Ovary (tissue), 9 donors: ENCODE measurements around the gene KLHL8. TPM values are rescaled to one million over a fixed set of nuclear protein-coding genes. Genes with fewer than 3 reads are reported as not detected.

Source experiments
- DNase-seq, 5 donors: peaks; one replicate each; pipeline ENCODE4 v3.0.0-alpha.2; 2019 to 2020
- H3K27ac ChIP-seq, 2 donors: fragments of 200-600 bp; one replicate each; pipeline versions ENCODE4 v1.5.1 to v1.8.0; 2019 to 2022
- H3K27me3 ChIP-seq: fragments of 200-600 bp; one replicate; pipeline ENCODE4 v1.8.0; 2022
- H3K36me3 ChIP-seq: fragments of 200-600 bp; sonication (generic); one replicate; pipeline ENCODE4 v1.5.1; 2019
- H3K4me1 ChIP-seq: one replicate; pipeline ENCODE4 v1.8.1; 2013; ENCODE audit warnings: mild to moderate bottlenecking, moderate library complexity; ENCODE audit not compliant: insufficient read depth
- H3K4me3 ChIP-seq: fragments of 200-600 bp; sonication (generic); one replicate; pipeline ENCODE4 v1.5.1; 2017
- H3K9me3 ChIP-seq, 2 donors: fragments of 200-600 bp in 1 of 2; sonication (generic) in 1 of 2; one replicate each; pipeline versions ENCODE4 v1.5.1 to v1.8.1; 2013 to 2019; ENCODE audit warnings: mild to moderate bottlenecking in 1 of 2, moderate library complexity in 1 of 2
- CTCF ChIP-seq, 3 donors: fragments of 450-650 bp in 2 of 3; fragments of 200-600 bp in 1 of 3; IDR thresholded peaks; one replicate each; pipeline versions ENCODE4 v1.5.1 to v1.8.0; 2016 to 2022; ENCODE audit warnings: antibody characterized with exemption in 3 of 3, mild to moderate bottlenecking in 1 of 3
- EP300 ChIP-seq: sonication (generic); formaldehyde crosslinking; IDR thresholded peaks from one replicate; pipeline ENCODE4 v1.6.1; 2017; ENCODE audit warnings: antibody characterized with exemption
- POLR2A ChIP-seq: fragments of 450-650 bp; IDR thresholded peaks from one replicate; pipeline ENCODE4 v1.6.1; 2017; ENCODE audit warnings: antibody characterized with exemption, mild to moderate bottlenecking, moderate library complexity
- WGBS, 3 donors: extraction: QIAGEN DNeasy Blood & Tissue Kit in 1 of 3; methylation state at CpG; one replicate each; pipeline versions ENCODE4 v1.1.5 to v1.1.7; 2013 to 2017; 5-methylcytosine and 5-hydroxymethylcytosine counted together
- intact Hi-C, 4 donors: fragments of 100-400 bp; cut with DNase I; formaldehyde crosslinking; loops; one replicate each; pipeline versions ENCODE4 v1.11.0 to v1.15.1; 2022 to 2023
- polyA plus RNA-seq, 2 donors: library from polyadenylated mRNA; stranded (reverse); fragments of 200-250 nt in 1 of 2; fragments of 350-450 nt in 1 of 2; fragmentation: Illumina TruSeq in 1 of 2; extraction: RNeasy Lipid Tissue Mini Kit (QIAGEN cat#74804) in 1 of 2; gene quantifications; one replicate each; pipeline ENCODE4 v1.2.3, GENCODE V29; 2013 to 2014
- total RNA-seq, 7 donors: library from RNA; depleted of rRNA in 2 of 7; stranded (reverse); fragments of >200 nt in 2 of 7; fragmentation: NEBNext Ultra II Directional in 3 of 7; extraction: Animal tissue kit (Norgen Biotek cat#: 25700) in 3 of 7; gene quantifications; one replicate each; pipeline versions ENCODE4 v1.1.0 to v1.2.4, GENCODE V29; 2016 to 2023
- donor health status: DM: no; HTN: no; CAD: no; lungs with moderate emphysema.
- donor health status: DM: no; HTN: no; CAD: no.
- donor health status: Bipolar disorder and iron deficiency.
- donor health status: DM: yes; HTN: yes; CAD: no.
- donor health status: DM: no; HTN: no; CAD: no.
- donor health status: DM: yes; HTN: yes; CAD: no.

The KLHL8 gene
- total and polyA plus RNA-seq, 9 donors: 4.1 to 13.1 (median 11.4) TPM

GRCh38 chr4:87241336-87241735, 20.9 kb upstream of the KLHL8 start:
- DNase-seq: no peak
- Histone ChIP-seq H3K36me3 (no peaks in the 10 kb centered on the region), H3K27me3 (no peaks in the 10 kb centered on the region), H3K4me1 (no peaks in the 10 kb centered on the region), H3K27ac (no peak overlapping the region), H3K4me3 (no peak overlapping the region), H3K9me3 (no peaks in the 10 kb centered on the region)
- TF ChIP-seq CTCF (IDR thresholded peaks at IDR 0.05) (no peak), POLR2A (no peak), EP300 (no peak)
- intact Hi-C loops: no loop called here
- 61 to 87% (median 74%) methylated on average over 1 of the region's 1 CpG for WGBS, 3 donors

GRCh38 chr4:87240341-87240740, 19.9 kb upstream of the KLHL8 start:
- no peak overlapping the region for H3K4me3 ChIP-seq
- H3K27ac ChIP-seq: no peak overlapping the region
- no peaks in the 10 kb centered on the region for H3K27me3 ChIP-seq
- intact Hi-C loops: no loop called here
- H3K36me3 ChIP-seq: no peaks in the 10 kb centered on the region
- TF ChIP-seq EP300: no peak
- DNase-seq: no peak
- no peaks in the 10 kb centered on the region for H3K4me1 ChIP-seq
- no peaks in the 10 kb centered on the region for H3K9me3 ChIP-seq
- 10 to 20% (median 16%) methylated on average over 1 of the region's 1 CpG for WGBS, 3 donors

GRCh38 chr4:87239821-87240220, 19.4 kb upstream of the KLHL8 start:
- no peak for TF ChIP-seq EP300
- no peak for TF ChIP-seq CTCF (IDR thresholded peaks at IDR 0.05)
- TF ChIP-seq POLR2A: no peak
- H3K27ac ChIP-seq: no peak overlapping the region

GRCh38 chr4:87239194-87239593, 18.8 kb upstream of the KLHL8 start:
- no peak for DNase-seq
- Histone ChIP-seq H3K4me3 (no peak overlapping the region), H3K27me3 (no peaks in the 10 kb centered on the region), H3K4me1 (no peaks in the 10 kb centered on the region), H3K27ac (no peak overlapping the region), H3K36me3 (no peaks in the 10 kb centered on the region), H3K9me3 (no peaks in the 10 kb centered on the region)
- WGBS, 3 donors: 85 to 90% (median 89%) methylated on average over 5 of the region's 5 CpGs
- intact Hi-C loops: loop anchor here (5.0 to 10.0 kb wide), 6 partner anchors 84 to 734 kb away; no protein-coding TSS in a partner anchor
- no peak for TF ChIP-seq POLR2A
- no peak for TF ChIP-seq CTCF (IDR thresholded peaks at IDR 0.05)
- TF ChIP-seq EP300: no peak

More at GRCh38 chr4:87239821-87240220, 19.4 kb upstream of the KLHL8 start:
- Histone ChIP-seq H3K4me1 (no peaks in the 10 kb centered on the region), H3K9me3 (no peaks in the 10 kb centered on the region), H3K36me3 (no peaks in the 10 kb centered on the region), H3K4me3 (no peak overlapping the region), H3K27me3 (no peaks in the 10 kb centered on the region)
- DNase-seq: no peak
- intact Hi-C loops: loop anchor here (5.0 to 10.0 kb wide), 6 partner anchors 85 to 735 kb away; no protein-coding TSS in a partner anchor

- DNase-seq: no peak
- Histone ChIP-seq H3K9me3 (no peaks in the 10 kb centered on the region), H3K36me3 (no peaks in the 10 kb centered on the region), H3K27me3 (no peaks in the 10 kb centered on the region), H3K27ac (no peak overlapping the region), H3K4me1 (no peaks in the 10 kb centered on the region), H3K4me3 (no peak overlapping the region)
- intact Hi-C loops: loop anchor here (5.0 to 10.0 kb wide), 6 partner anchors 82 to 732 kb away; no protein-coding TSS in a partner anchor
- TF ChIP-seq CTCF (IDR thresholded peaks at IDR 0.05): no peak
- TF ChIP-seq POLR2A: no peak
- no peak for TF ChIP-seq EP300
- 80 to 85% (median 80%) methylated on average over 9 of the region's 9 CpGs for WGBS, 3 donors
These were observed 16.4 kb upstream of the KLHL8 start for GRCh38 chr4:87236861-87237260.
